Right ventricle myocardium inferior (tissue), 1 donor: ENCODE results near the gene RYR3. TPM values are rescaled to one million over a fixed set of nuclear protein-coding genes. Genes with fewer than 3 reads are reported as not detected.

Experiments used
- total RNA-seq: library from RNA; stranded (reverse); fragmentation: NEBNext Ultra II Directional; extraction: Animal tissue kit (Norgen Biotek cat#: 25700); gene quantifications from one replicate; pipeline ENCODE4 v1.2.1, GENCODE V29; 2021
- donor health status: DM: no; HTN: yes; CAD: no; lungs with severe emphysema.

RYR3 gene
- total RNA-seq, 1 donor from 2014 or later = not detected

Other genes with a start within 250 kb of the RYR3 start
- gene FMN1, start 116.3 kb upstream of the RYR3 start, total RNA-seq = 3.3 TPM